ENCODE data around the gene NELFA. TPM values are rescaled to one million over a fixed set of nuclear protein-coding genes. Genes with fewer than 3 reads are reported as not detected.

Gene NELFA
- total and polyA plus RNA-seq, 11 donors = 8.1 to 14.9 (median 10.4) TPM

DNA sequence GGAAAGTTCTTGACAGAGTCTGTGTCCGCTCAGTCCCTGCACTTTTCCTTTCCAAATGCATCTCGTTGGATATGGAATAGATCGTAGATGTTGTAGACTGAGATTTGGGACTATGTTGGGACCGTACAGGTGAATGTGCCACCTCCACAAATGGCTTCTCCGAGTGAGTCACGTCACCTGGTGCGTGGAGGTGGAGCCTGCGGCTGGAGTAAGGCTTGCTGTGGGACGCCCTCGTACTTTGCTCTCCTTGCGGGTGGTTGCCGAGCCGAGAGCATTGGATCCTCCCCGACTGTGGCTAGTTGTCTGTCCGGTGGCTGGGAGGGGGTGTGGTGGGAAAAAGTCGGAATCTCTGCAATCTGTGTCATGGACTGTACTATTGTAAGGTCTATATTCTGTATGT lies 60.5 kb downstream of the NELFA start:
- intact Hi-C loops (cut with DNase I) = no loop called here
- DNase-seq (no peak), ATAC-seq (no peak)
- Histone ChIP-seq H3K4me1 (no peaks in the 10 kb centered on the region), H3K36me3 (peaks cover 0 to 58% (median 25%) of the 10 kb centered on the region in 9 donors), H3K27me3 (no peaks in the 10 kb centered on the region), H3K4me3 (no peak overlapping the region), H3K9me3 (no peaks in the 10 kb centered on the region), H3K27ac (no peak overlapping the region)
- no peak for TF ChIP-seq CTCF (IDR thresholded peaks at IDR 0.05)
- no peak for TF ChIP-seq POLR2A (IDR thresholded peaks at IDR 0.05)
- 95 to 96% (median 95%) methylated on average over 16 of the region's 16 CpGs for WGBS, 4 donors

DNA sequence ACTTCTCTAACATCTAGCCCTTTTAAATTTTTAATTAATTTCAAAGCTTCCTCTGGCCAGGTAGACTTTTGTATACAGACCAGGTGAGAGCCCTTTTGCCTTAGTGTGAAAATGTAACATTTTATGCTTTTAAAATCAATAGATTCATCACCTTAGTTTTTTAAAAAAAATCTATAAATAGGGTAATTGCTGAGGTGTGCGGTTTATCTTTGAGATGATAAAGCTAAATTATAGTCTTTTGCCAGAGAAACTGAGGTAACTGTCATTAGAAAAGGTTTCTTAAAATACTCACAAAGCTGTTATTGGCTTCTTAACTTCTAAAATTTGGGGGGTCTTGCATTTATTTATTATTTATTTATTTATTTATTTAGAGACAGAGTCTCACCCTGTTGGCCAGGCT lies 62.9 kb downstream of the NELFA start:
- WGBS, 4 donors = 96 to 100% (median 98%) methylated on average over 1 of the region's 1 CpG
- H3K27ac ChIP-seq = no peak overlapping the region
- intact Hi-C loops (cut with DNase I) = no loop called here
- peaks cover 0 to 3% (median 0%) of the 10 kb centered on the region in 12 donors for H3K4me1 ChIP-seq
- DNase-seq (no peak), ATAC-seq (no peak)
- H3K4me3 ChIP-seq = no peak overlapping the region
- H3K9me3 ChIP-seq = no peaks in the 10 kb centered on the region
- H3K27me3 ChIP-seq = no peaks in the 10 kb centered on the region
- H3K36me3 ChIP-seq = peaks cover 0 to 59% (median 33%) of the 10 kb centered on the region in 9 donors
- TF ChIP-seq POLR2A (IDR thresholded peaks at IDR 0.05) = no peak
- TF ChIP-seq CTCF (IDR thresholded peaks at IDR 0.05) = no peak

- peaks cover 0 to 9% (median 5%) of the 10 kb centered on the region in 12 donors for H3K4me1 ChIP-seq
- no peaks in the 10 kb centered on the region for H3K27me3 ChIP-seq
- H3K9me3 ChIP-seq = no peaks in the 10 kb centered on the region
- intact Hi-C loops (cut with DNase I) = no loop called here
- no peak overlapping the region for H3K4me3 ChIP-seq
- DNase-seq (no peak), ATAC-seq (peak in 1 of 4 donors; percentile 21)
- no peak overlapping the region for H3K27ac ChIP-seq
- peaks cover 0 to 63% (median 37%) of the 10 kb centered on the region in 9 donors for H3K36me3 ChIP-seq
- TF ChIP-seq POLR2A (IDR thresholded peaks at IDR 0.05) (no peak), CTCF (IDR thresholded peaks at IDR 0.05) (no peak)
- WGBS, 4 donors = 76 to 79% (median 78%) methylated on average over 11 of the region's 11 CpGs
These were observed 63.5 kb downstream of the NELFA start for GRCh38 chr4:1945124-1945895.

DNA sequence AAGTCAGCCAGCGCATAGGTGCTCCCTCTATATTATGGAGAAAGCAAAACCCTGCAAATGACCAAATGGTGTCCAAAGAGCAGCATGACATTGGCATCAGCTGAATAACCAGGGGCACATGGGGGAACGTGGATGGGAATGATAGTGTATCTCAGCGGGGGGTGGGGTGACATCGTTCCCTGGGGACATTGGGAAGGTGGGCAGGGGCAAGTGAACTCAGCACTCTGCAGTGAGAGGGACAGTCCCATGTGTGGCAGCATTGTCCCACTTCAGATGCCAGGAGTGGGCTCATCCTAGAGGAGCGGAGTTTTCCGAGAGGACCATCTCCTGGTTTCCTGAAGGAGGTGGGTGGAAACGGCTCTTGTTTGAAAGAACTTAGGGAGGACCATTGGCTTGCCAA lies 64.8 kb downstream of the NELFA start:
- intact Hi-C loops (cut with DNase I) = no loop called here
- TF ChIP-seq POLR2A (IDR thresholded peaks at IDR 0.05) (no peak), CTCF (IDR thresholded peaks at IDR 0.05) (no peak)
- Histone ChIP-seq H3K4me1 (peaks cover 0 to 18% (median 10%) of the 10 kb centered on the region in 12 donors), H3K36me3 (peaks cover 0 to 69% (median 48%) of the 10 kb centered on the region in 9 donors), H3K27ac (no peak overlapping the region), H3K9me3 (no peaks in the 10 kb centered on the region), H3K4me3 (no peak overlapping the region), H3K27me3 (no peaks in the 10 kb centered on the region)
- ATAC-seq (no peak), DNase-seq (no peak)
- 92 to 95% (median 94%) methylated on average over 7 of the region's 7 CpGs for WGBS, 4 donors

Measured in heart left ventricle (tissue), 16 donors.